Limb (tissue), 2 donors: ENCODE measurements around the gene DIO3.

ENCODE experiments used
- DNase-seq, 2 donors: peaks; one replicate each; pipeline ENCODE4 v3.0.0-alpha.2; 2016; ENCODE audit errors: extremely low spot score in 2 of 2

DIO3 gene

GRCh38 chr14:101598159-101598558 lies 36.9 kb downstream of the DIO3 start:
- no peak for DNase-seq

- no peak for DNase-seq
Observed at GRCh38 chr14:101598571-101599233, 37.4 kb downstream of the DIO3 start.

GRCh38 chr14:101599234-101599885 lies 38.1 kb downstream of the DIO3 start:
- DNase-seq: no peak

- DNase-seq: no peak
Observed at GRCh38 chr14:101600336-101600890, 39.1 kb downstream of the DIO3 start.

GRCh38 chr14:101600891-101601605 lies 39.8 kb downstream of the DIO3 start:
- DNase-seq: no peak

- no peak for DNase-seq
Observed at GRCh38 chr14:101601606-101602465, 40.5 kb downstream of the DIO3 start.

GRCh38 chr14:101602466-101602840 lies 41.2 kb downstream of the DIO3 start:
- DNase-seq: no peak

GRCh38 chr14:101603096-101603495 lies 41.8 kb downstream of the DIO3 start:
- DNase-seq: no peak

- DNase-seq: no peak
Observed at GRCh38 chr14:101604228-101604934, 43.1 kb downstream of the DIO3 start.

GRCh38 chr14:101604935-101605780 lies 43.9 kb downstream of the DIO3 start:
- DNase-seq: no peak

- no peak for DNase-seq
Observed at GRCh38 chr14:101605836-101606235, 44.5 kb downstream of the DIO3 start.
